ENCODE results near the gene C2CD4D.
"Not testable (repeated sequence)": the region's sequence is repeated elsewhere in the genome, so short reads cannot be mapped to it uniquely, and the experiment has no call there.

Gene C2CD4D

GRCh38 chr1:151858030-151858746 is 18.6 kb upstream of the C2CD4D start:
- no peak for DNase-seq

- no peak for DNase-seq
These were observed 16.3 kb upstream of the C2CD4D start for GRCh38 chr1:151855933-151856332.

DNA sequence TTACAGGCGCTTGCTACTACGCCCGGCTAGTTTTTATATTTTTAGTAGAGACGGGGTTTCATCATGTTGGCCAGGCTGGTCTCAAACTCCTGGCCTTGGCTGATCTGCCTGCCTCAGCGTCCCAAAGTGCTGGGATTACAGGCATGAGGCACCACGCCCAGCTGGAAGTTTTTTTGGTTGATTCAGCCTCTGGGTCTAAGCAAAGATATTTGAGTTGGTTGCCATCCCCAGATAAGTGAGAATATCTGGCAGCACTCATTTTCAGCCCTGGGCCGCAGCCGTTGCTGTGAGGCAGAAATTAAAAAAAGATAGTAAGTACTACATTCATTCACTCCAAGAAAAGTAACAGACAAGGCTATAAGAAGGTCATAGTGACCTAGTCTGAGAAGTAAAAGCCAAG is 15.9 kb upstream of the C2CD4D start:
- DNase-seq = not testable (repeated sequence)

DNA sequence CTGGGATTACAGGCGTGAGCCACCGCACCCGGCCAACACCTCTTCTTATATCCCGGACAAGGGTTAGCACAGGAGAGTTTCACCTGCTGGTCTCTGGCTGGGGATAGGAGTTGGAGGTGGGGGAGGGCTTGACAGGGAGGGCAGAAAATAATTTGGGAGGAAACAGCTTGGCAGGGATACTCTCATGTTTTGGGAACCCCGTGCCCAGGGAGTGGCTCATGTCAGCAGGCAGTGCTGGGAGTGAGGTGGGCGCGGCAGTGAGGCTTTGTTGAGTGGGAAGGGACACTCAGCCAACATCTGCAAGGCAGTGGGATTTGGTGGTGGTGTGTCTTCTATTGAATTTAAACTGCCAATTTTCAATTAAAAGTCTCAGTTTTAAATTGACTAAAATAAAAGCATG is 15.0 kb upstream of the C2CD4D start:
- DNase-seq = no peak

DNA sequence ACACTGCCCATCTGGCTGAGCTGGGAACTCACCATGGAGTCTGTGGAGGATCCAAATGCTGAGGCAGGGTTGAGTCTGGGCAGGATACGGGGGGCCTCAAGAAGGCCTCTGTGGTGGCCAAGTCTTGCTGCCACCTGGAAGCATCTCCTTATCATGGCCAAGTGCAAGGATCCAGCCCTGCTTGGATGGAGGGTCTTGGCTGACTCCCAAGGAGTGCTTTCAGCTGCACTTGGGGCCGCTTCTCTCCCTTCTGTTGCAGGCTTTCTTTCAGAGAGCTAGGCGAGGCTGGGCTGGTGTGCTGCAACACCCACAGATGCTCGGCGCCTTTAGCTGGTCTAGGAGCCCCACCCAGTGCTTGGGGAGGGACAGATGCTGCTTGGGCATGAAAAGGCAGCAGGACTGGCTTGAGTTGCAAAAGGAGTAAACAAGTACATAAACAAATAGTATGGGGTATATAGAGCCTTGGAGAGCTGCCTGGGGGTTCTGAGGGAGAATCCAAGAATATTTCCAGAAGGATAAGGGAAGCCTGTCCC is 13.9 kb upstream of the C2CD4D start, which contains the start of gene THEM5:
TSS of gene THEM5 (minus strand) at position 302 of the 533 bp plus-strand sequence. CDS start at position 155, 147 bp downstream.
- no peak for DNase-seq

GRCh38 chr1:151852733-151853132 is 13.1 kb upstream of the C2CD4D start:
- DNase-seq = no peak

DNA sequence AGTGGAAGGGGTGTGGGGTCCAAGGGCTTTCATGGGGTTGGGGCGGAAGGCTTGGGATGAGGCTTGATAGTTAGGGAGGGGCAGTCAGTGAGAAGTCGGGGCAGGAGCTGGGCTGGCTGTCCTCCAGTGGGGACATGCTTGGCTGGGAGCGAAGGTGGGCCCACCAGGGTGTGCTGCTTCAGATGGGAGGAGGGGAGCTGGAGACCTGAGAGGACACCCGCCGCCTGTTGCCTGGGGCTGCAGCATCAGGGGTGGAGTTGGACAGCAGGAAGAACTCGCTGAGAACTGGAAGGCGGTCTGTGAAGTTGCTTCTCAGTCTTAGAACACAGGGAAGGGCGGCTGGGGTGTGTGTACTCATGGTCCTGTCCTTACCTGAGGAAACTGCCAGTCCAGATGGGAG is 12.3 kb upstream of the C2CD4D start:
- no peak for DNase-seq

- DNase-seq = no peak
These were observed 10.3 kb upstream of the C2CD4D start for GRCh38 chr1:151849871-151850270.

DNA sequence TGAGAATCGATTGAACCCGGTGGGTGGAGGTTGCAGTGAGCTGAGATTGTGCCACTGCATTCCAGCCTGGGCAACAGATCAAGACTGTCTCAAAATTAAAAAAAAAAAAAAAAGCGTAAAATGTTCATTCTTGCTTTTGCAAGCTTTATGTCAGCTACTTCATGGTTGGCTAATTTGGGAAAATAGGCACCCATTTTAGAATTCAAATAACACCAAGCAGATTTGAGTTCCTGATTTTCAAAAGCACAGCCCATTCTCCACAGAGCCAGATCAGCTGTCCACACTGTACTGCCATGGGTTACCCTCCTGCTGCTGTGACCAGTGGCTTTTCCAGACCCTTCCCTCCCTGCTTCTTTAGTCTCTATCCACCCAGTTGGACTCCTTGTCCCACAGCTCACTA is 9.5 kb upstream of the C2CD4D start:
- no peak for DNase-seq

GRCh38 chr1:151847867-151848596 is 8.4 kb upstream of the C2CD4D start:
- no peak for DNase-seq

DNA sequence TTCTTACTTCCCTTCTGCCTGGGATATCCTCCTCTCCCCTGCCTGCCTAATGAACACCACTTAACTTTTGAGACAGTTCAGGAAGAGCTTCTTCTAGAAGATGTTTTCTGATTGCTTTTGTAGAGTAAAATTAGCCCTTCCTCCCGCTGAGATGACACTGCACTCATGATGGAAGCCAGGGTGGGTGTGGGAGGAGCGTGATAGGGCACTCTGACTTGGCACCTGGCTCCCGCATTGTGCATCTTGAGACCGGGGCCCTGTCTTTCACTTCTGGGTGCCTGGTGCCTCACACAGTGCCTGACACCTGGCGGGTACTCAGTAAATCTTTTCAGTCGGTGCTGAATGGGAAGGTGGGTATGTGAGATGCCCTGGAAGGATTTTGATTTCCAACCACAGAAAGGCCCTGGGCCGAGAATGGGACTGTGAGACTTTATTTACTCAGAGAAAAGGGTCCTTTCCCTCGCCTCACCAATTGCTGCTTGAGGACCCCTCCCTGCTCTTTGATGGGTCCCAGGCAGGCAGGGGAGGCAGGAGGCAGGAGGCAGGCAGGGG is 7.1 kb upstream of the C2CD4D start:
- DNase-seq = no peak

DNA sequence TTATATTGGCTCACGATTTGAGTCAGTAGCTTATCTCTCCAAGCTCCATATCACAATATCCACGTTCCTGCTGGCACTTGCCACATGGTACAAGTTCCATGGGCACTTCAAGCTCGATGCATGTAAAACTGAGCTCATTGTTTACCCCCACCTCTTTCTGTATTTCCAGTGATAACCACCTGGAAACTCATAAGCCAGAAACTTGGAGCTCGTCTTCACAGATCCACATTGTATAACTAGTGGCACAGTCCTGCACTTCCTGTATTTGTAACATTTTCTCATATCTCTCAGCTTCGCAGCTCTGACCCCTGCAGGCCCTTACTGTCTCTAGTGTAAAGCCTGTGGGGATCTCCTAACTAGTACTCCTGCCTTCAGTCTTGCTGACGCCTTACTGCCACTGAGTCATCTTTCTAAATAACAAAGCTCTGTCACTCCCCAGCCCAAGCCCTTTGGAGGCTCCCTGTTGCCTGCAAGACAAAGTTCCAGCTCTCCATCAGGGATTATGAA is 6.5 kb upstream of the C2CD4D start:
- no peak for DNase-seq

DNA sequence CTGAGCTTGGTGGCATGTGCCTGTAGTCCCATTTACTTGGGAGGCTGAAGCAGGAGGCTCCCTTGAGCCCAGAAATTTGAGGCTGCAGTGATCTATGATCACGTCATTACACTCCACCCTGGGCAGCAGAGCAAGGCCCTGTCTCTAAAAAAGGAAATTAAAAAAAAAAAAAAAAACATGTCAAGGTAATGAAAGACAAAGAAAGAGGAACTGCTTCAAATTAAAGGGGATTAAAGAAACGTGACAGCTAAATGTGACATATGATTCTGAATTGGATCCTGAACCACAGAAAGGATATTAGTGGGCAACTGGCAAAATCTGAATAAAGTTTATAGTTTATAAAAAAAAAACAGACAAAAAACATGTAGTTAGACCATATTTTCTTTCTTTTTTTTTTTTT is 3.8 kb upstream of the C2CD4D start:
- DNase-seq = no peak

DNA sequence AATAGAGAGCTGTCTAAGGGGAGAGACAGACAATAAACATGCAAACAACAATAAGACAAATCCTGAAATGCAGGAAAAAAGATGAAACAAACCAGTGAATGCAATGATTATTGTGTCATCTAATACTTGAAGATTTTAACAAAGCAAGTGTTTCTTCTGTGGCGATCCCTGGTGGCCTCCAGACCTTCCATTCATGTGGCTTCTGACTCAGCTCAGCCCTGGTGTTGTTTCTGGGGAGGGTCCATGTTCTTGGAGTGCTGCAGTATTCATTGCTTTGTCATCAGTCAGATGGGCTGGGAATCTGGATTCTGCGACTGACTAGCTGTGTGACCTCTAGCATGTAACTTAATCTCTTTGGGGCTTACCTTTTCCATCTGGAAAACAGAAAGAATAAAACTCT is 1.5 kb upstream of the C2CD4D start:
- DNase-seq = no peak

- DNase-seq = no peak
These were observed 801 bp upstream of the C2CD4D start for GRCh38 chr1:151840421-151840820.

GRCh38 chr1:151839082-151839412 is 573 bp downstream of the C2CD4D start:
- no peak for DNase-seq

DNA sequence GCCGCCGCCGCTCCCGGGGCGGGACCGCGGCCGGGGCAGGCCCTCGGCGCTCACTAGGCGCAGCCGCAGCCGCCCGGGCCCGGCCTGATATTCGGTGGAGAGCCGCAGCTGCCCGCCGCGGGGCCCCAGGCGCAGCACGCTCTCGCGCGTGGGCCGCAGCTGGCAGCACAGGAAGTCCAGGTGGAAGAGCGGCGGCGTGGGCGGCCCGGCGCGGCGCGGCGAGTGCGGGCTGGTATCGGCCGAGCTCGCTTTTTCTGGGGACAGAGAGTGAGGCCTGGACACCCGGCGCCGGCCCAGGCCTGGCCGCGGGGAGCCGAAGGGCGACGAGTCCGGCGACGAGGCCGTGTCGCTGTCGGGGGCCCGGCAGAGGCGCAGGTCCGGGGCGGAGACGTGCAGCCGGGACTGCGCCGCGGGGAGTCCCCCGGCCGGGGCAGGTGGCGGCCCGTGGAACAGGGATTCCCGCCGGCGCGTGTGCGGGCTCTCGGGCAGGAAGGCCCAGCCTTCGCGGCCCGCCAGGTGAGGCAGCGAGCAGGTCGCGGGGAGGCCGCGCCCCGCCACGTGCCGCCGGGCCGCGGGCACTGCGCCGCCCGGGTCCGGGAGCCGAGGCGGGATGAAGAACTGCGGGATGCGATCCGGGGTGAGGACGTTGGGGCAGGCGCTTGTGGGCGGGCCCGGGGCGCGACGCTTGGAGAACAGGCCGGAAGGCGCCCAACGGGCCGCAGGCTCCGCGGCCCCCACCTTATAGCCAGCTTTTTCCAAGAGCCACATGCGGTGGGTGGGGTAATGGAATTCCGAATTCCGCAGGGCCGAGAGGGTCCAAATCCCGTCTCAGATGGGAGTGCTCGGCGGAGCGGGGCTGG is 1.2 kb downstream of the C2CD4D start:
- no peak for DNase-seq

DNA sequence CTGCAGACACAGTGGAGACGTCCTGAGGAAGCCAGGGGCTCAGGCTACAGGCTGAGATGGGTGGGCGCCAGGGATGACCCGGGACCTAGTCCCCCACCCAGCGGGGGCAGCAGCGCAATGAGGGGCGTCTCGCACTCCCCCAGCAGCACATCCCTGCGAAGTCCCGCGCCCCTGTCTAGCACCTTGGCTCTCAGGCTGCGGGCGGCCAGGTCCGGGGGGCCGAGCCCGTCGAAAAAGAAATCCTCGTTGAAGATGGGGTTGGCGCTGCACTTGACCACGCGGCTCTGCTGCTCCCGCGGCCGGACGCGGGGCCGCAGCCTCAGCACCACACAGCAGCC is 1.8 kb downstream of the C2CD4D start:
- DNase-seq = no peak

DNA sequence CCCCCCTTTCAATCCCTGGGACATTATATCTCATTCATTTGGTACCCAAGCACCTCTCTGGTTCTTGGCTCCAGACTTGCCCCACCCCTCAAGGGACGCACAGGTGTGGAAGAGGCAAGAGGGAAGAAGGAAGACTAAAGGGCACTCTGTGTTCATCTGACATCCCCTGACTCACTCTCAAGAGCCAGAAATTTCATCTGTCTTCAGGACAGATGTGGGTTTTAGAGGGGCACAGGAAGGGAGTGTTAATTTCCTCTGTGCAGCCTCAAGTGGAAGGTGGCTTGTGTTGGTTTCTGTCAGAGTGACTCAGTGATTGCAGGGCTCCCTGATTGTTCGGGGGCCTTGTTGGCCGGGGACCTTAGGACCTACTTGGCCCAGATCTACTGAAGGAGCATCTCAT is 2.4 kb downstream of the C2CD4D start:
- no peak for DNase-seq

DNA sequence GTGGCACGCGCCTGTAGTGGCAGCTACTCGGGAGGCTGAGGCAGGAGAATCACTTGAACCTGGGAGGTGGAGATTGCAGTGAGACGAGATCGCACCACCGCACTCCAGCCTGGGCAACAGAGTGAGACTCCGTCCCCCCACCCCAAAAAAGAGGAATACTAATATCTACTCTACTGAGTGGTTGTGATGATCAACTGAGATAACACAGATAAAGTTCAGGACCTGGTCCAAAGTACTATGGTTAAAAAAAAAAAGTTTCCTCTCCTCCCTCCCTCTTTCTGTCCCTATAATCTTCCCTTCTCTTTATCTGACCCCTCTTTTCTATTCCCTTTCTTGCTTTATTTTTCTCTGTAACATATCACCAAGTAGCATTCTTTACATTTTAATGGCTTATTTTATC is 4.0 kb downstream of the C2CD4D start:
- DNase-seq = no peak

DNA sequence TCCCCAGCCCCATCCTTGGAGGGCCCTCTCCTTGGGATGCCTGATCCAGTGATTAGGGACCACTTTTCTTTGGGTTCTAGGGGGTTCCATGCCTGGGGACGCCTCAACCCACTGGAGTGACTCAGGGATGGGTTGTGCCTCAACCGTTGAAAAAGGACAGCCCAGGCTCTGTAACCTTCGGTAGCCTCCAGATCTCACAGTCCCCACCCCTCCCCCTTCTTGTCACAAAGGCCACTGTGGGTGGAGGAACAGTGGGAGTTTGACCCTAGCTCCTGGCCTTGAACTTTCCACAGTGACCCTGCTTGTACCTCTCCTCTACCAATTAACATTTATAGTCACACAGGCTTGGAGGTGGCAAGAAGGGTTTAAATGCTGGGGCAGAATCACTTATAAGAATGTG is 5.4 kb downstream of the C2CD4D start:
- no peak for DNase-seq

- no peak for DNase-seq
These were observed 6.3 kb downstream of the C2CD4D start for GRCh38 chr1:151833172-151833900.

All from SIG-M5 (cell line).